H1 (cell line): ENCODE results near the gene AGPAT3. TPM values are rescaled to one million over a fixed set of nuclear protein-coding genes. Genes with fewer than 3 reads are reported as not detected.

ENCODE experiments used
- CHD1 ChIP-seq: IDR thresholded peaks from 2 replicates; pipeline ENCODE4 v1.6.1; 2012; ENCODE audit warnings: low read depth, low read length, improper control_type of control experiment
- polyA plus RNA-seq, 7 experiments: library from polyadenylated mRNA; depleted of rRNA in 3 of 7; stranded (reverse) in 5 of 7; unstranded in 2 of 7; fragments of >200 nt in 5 of 7; fragments of 200-250 nt in 2 of 7; gene quantifications; 1 replicate in 5 of 7; 2 replicates in 1 of 7; 4 replicates in 1 of 7; pipeline versions ENCODE4 v1.2.1 to v1.2.3, GENCODE V29; 2011 to 2013; ENCODE audit warnings: missing spikeins in 2 of 7, mixed read lengths in 2 of 7
- total RNA-seq: library from RNA; stranded (reverse); fragmentation: NEBNext Ultra II Directional; extraction: Animal tissue kit (Norgen Biotek cat#: 25700); gene quantifications from 2 replicates; pipeline ENCODE4 v1.2.1, GENCODE V29; 2021

AGPAT3 gene
- total and polyA plus RNA-seq, 2 of the 8 experiments (the other 6 are each of a cell fraction or from before 2014, with no cell fraction given): 5.8 to 7.3 TPM

- TF ChIP-seq CHD1: no peak
These were observed 129.6 kb downstream of the AGPAT3 start (continued) for GRCh38 chr21:43994646-43995045.
